ENCODE data around the gene CDCA3. TPM values are rescaled to one million over a fixed set of nuclear protein-coding genes. Genes with fewer than 3 reads are reported as not detected.

Gene CDCA3
- total and polyA plus RNA-seq, 2 experiments from 2014 or later, result 47.4 to 75.6 TPM

DNA sequence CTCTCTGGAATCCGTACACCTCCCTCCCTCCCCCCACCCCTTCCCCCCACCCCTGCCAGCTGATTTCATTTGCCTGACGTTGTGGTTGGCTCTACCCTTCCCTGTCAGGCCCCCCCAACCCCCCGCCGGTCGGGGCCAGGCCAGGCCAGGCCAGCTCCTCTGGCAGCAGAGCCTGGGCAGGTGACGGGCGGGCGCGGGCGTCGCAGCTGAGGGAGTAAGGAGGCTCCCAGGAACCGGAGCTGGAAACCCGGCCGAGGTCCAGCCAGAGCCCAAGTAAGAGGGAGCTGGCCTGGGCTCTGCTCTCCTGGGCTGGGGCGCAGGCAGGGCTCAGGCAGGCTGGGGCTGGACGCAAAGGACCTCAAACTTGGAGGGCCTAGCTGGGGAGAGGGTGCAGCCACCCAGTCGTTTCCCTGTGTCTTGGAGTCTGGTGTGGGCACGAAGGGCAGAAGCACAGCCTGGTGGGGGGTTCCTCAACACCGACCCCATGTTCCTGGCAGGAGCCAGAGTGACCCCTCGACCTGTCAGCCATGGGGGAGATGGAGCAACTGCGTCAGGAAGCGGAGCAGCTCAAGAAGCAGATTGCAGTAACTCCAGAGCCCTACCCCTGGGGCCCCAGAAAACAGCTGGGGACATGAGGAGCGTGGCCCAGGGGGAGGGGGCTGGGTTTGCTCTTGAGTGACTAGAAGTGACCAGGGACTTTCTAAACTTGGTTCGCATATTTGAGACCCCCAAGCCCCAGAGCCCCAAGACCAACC lies 10.1 kb downstream of the CDCA3 start, which contains the start of gene GNB3 (continued):
- TF ChIP-seq, protein P1, sequence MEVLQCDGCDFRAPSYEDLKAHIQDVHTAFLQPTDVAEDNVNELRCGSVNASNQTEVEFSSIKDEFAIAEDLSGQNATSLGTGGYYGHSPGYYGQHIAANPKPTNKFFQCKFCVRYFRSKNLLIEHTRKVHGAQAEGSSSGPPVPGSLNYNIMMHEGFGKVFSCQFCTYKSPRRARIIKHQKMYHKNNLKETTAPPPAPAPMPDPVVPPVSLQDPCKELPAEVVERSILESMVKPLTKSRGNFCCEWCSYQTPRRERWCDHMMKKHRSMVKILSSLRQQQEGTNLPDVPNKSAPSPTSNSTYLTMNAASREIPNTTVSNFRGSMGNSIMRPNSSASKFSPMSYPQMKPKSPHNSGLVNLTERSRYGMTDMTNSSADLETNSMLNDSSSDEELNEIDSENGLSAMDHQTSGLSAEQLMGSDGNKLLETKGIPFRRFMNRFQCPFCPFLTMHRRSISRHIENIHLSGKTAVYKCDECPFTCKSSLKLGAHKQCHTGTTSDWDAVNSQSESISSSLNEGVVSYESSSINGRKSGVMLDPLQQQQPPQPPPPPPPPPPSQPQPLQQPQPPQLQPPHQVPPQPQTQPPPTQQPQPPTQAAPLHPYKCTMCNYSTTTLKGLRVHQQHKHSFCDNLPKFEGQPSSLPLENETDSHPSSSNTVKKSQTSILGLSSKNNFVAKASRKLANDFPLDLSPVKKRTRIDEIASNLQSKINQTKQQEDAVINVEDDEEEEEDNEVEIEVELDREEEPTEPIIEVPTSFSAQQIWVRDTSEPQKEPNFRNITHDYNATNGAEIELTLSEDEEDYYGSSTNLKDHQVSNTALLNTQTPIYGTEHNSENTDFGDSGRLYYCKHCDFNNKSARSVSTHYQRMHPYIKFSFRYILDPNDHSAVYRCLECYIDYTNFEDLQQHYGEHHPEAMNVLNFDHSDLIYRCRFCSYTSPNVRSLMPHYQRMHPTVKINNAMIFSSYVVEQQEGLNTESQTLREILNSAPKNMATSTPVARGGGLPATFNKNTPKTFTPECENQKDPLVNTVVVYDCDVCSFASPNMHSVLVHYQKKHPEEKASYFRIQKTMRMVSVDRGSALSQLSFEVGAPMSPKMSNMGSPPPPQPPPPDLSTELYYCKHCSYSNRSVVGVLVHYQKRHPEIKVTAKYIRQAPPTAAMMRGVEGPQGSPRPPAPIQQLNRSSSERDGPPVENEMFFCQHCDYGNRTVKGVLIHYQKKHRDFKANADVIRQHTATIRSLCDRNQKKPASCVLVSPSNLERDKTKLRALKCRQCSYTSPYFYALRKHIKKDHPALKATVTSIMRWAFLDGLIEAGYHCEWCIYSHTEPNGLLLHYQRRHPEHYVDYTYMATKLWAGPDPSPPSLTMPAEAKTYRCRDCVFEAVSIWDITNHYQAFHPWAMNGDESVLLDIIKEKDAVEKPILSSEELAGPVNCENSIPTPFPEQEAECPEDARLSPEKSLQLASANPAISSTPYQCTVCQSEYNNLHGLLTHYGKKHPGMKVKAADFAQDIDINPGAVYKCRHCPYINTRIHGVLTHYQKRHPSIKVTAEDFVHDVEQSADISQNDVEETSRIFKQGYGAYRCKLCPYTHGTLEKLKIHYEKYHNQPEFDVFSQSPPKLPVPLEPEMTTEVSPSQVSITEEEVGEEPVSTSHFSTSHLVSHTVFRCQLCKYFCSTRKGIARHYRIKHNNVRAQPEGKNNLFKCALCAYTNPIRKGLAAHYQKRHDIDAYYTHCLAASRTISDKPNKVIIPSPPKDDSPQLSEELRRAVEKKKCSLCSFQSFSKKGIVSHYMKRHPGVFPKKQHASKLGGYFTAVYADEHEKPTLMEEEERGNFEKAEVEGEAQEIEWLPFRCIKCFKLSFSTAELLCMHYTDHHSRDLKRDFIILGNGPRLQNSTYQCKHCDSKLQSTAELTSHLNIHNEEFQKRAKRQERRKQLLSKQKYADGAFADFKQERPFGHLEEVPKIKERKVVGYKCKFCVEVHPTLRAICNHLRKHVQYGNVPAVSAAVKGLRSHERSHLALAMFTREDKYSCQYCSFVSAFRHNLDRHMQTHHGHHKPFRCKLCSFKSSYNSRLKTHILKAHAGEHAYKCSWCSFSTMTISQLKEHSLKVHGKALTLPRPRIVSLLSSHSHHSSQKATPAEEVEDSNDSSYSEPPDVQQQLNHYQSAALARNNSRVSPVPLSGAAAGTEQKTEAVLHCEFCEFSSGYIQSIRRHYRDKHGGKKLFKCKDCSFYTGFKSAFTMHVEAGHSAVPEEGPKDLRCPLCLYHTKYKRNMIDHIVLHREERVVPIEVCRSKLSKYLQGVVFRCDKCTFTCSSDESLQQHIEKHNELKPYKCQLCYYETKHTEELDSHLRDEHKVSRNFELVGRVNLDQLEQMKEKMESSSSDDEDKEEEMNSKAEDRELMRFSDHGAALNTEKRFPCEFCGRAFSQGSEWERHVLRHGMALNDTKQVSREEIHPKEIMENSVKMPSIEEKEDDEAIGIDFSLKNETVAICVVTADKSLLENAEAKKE (CRISPR knock-in tag; IDR thresholded peaks at IDR 0.05), result no peak
- no peak for TF ChIP-seq REST (IDR thresholded peaks at IDR 0.05; ENCODE audit: unreplicated experiment)
- no peak for TF ChIP-seq ZNF331 (CRISPR knock-in tag; IDR thresholded peaks at IDR 0.05; ENCODE audit: low read depth)

- peaks cover 22% of the 10 kb centered on the region for H3K27me3 Mint-ChIP-seq (ENCODE audit: insufficient read depth, low read depth, poor library complexity)
- Histone ChIP-seq H3K9me2 (ENCODE audit: insufficient read depth) (no peaks in the 10 kb centered on the region), H3F3A (replicated peaks; ENCODE audit: low read depth) (peaks cover 2% of the 10 kb centered on the region; the same call in 1 of the 2 replicates), H3K4me3 (no peak overlapping the region), H4K20me1 (replicated peaks; ENCODE audit: insufficient read depth) (no peaks in the 10 kb centered on the region; the same call in 1 of the 2 replicates), H3K36me3 (ENCODE audit: insufficient read depth) (peaks cover 13% of the 10 kb centered on the region), H3K4me2 (no peak overlapping the region), H2AFZ (no peak overlapping the region), H3K27ac (ENCODE audit: low read depth) (no peak overlapping the region), H3K4me1 (ENCODE audit: insufficient read depth) (peaks cover 5% of the 10 kb centered on the region; the same call in 1 of the 2 replicates), H3K27me3 (ENCODE audit: insufficient read depth) (no peaks in the 10 kb centered on the region), H3K79me2 (replicated peaks; ENCODE audit: insufficient read depth) (no peaks in the 10 kb centered on the region)
- DNase-seq (ENCODE audit: low spot score), result no peak
- H3K27ac Mint-ChIP-seq, result no peak overlapping the region
- ATAC-seq, result no peak
- H3K9me3 Mint-ChIP-seq, result no peaks in the 10 kb centered on the region
- peak overlapping the region; percentile 12; the same call in 1 of the 3 replicates for H3K4me3 Mint-ChIP-seq
- H3K4me1 Mint-ChIP-seq, result peaks cover 18% of the 10 kb centered on the region
- H3K36me3 Mint-ChIP-seq (ENCODE audit: low read depth), result peaks cover 69% of the 10 kb centered on the region
- TF ChIP-seq ZNF331 (CRISPR knock-in tag; IDR thresholded peaks at IDR 0.05; ENCODE audit: low read depth) (no peak), NANOG (IDR thresholded peaks at IDR 0.05; ENCODE audit: borderline replicate concordance) (no peak), STAT1 (IDR thresholded peaks at IDR 0.05; ENCODE audit: unreplicated experiment) (no peak)
These were observed 10.8 kb downstream of the CDCA3 start for GRCh38 chr12:6840330-6840729.

All from GM23338 (cell line).